Hindlimb muscle (tissue), 1 donor: ENCODE data around the gene PAQR5. TPM values are rescaled to one million over a fixed set of nuclear protein-coding genes. Genes with fewer than 3 reads are reported as not detected.
A peak's percentile ranks its signal among the peaks of the same experiment; 100 is the strongest.
"Not testable (repeated sequence)": the region's sequence is repeated elsewhere in the genome, so short reads cannot be mapped to it uniquely, and the experiment has no call there.

Source experiments
- DNase-seq: peaks from one replicate; pipeline ENCODE4 v3.0.0-alpha.2; 2013
- polyA plus RNA-seq: library from polyadenylated mRNA; unstranded; fragments of 120-200 nt; gene quantifications from one replicate; pipeline ENCODE4 v1.2.1, GENCODE V29; 2013; ENCODE audit not compliant: insufficient read length

PAQR5 gene
- polyA plus RNA-seq, 1 donor: 0.72 TPM

DNA sequence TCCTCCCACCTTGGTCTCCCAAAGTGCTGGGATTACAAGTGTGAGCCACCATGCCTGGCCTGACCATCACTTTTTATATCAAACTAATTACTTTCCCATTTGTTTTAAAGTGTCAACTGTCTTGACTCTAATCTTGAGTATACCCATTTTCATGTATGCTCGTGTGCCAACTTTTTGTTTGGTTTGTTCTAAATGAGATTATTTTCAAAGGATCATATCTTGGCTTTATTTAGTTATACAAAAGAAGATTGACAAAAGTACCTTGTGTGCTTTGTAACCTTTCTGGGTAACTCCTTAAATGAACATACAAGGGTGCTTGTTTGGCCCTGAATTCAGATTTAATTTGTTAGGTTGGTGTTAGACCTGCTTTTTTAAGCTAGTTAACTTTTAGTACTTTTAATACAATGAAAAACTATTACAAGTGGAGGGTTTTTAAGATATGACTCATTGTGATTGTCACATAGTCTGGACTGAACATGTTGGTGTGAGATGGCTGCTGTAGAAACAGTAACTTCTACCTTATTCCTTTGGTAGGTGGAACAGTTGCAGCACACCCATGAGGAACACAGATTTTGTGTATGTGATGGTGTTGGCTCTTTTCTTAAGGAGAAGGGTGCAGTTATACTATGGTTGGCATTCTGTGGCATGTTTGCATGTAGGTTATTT, 126.2 kb downstream of the PAQR5 start:
- no peak for DNase-seq

DNA sequence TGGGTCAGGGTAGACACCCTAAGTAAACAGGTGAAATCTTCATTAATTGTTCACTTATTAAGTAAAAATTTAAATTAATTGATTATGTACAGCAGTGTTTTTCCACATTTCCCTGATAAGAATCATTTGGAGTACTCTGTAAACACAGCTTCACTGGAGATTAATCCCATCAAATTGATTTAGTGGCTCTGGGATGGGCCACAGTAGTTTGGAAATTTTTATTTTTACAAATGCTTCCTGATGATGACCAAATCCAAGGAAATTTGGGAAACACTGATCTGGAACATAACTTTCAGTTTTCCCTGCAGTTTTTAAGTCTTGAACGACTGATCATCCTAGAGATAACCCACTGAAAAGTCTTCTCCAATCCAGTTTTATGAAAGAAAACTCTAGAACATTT, 135.1 kb downstream of the PAQR5 start:
- no peak for DNase-seq

DNA sequence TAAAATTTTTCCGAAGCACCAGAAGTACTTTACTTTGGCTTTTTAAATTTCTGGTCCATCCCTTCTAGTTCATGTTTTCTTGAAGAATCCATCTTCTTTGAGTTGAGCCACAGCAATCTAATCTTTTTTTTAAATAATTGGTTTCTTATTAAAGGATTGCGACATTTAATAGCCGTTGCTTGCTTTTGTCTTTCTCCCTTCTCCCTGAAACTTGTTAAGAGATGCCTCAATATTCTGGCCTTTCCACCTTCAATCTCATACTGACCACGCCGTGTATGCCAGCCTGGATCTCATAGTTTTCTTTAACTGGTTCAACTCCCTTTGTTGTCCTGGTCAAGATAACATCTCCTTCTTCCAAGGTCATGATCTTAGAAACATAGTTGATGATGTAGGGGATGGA, 135.5 kb downstream of the PAQR5 start:
- no peak for DNase-seq

DNA sequence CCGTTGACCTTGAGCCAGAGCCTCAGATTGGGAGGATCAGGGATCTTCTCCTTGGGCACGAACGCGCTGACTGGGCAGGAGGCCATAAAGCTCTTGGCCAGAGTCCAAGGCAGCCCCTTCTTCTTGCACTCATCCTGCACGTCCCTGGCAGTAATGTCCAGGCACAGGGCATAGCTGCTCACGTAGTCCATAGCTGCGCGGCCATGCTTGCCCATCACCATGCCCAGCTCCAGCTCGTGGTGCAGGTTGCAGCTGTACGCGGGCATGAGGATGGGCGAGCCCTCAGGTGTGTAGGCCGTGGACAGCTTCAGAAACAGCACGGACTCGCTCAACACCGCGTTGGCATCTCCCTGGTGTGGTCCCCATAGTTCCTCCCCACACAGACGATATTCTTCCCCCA, 136.0 kb downstream of the PAQR5 start:
- DNase-seq: no peak

DNA sequence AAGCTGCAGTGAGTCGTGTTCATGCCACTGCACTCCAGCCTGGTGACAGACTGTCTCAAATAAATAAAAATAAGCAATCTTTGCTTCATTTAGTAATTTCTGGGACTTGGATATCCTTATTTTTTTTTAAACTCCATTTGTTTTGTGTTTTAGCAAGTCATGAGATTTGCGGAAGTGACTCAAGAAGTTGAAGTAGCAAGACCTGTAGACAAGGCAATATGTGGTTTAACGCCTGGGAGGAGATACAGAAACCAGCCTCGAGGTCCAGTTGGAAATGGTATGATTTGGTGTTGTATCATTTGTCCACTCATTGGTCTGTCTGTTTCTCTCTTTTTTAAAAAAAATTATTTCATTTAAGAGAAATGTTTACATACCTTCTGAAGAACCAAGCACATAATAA, 137.3 kb downstream of the PAQR5 start:
- no peak for DNase-seq

GRCh38 chr15:69436951-69437350, 138.2 kb downstream of the PAQR5 start:
- DNase-seq: no peak

DNA sequence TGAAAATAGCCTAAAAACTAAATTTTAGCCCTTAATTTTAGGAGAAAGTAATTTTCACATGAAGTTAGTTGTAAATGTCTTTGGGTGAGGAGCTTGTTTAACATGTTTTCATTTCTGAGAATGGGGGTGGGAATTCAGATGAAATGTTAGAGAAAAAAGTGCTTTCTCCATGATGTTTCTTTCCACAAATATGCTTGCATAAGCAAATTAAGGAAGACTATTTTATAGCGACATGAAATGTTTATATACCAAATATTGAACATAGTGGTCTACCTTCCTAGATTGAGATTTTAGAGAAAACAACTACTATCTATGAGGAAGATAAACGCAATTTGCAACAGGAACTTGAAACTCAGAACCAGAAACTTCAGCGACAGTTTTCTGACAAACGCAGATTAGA, 140.9 kb downstream of the PAQR5 start:
- DNase-seq: no peak

DNA sequence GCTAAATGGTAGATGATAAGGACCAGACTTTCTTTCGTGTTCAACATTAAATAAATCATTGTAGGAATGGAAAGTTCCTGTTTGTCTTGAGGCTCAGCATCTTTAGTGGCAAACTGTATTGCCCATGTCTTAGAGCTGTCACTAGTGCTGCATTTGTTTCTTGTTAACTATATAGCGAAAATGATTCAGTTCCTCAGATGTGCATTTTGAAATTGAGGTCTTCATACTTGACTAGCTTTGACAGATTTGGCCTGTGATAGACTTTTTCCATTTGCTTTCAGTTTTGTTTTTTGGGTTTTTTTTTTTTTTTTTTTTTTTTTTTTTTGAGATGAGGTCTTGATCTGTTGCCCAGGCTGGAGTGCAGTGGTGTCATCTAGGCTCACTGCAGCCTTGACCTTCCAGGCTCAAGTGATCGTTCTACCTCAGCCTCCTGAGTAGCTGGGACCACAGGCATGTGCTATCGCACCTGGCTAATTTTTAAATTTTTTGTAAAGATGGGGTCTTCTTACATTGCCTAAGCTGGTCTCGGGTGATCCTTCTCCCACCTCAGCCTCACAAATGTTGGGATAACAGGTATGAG, 144.4 kb downstream of the PAQR5 start:
- DNase-seq: no peak

DNA sequence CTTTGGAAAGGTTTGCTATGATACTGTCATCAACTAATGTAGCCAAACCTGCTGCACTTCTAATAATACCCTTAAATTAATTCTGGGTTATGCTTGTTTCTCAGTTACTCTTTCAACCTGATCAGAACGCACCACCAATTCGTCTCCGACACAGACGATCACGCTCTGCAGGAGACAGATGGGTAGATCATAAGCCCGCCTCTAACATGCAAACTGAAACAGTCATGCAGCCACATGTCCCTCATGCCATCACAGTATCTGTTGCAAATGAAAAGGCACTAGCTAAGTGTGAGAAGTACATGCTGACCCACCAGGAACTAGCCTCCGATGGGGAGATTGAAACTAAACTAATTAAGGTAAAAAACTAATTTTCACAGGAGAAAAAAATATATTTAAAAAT, 146.0 kb downstream of the PAQR5 start:
- DNase-seq: no peak

DNA sequence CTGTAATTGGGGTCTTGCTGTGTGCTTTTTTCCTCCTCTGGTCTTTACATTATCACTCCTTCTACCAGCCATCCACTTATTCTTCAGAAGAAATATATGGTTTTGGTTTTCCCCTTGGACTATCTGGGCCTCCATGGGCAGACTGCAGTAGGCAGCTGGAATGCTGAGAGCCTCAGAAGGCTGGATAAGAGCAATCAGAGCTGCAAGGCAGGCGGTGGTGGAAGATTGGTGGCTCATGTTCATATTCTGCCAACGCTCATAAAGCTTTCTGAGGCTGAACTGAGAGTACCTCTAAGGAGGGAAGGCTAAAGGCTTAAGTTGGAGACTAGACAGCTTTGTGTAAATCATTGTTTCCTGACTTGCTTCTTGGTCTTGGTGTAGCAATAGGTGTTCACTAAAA, 148.2 kb downstream of the PAQR5 start:
- no peak for DNase-seq

GRCh38 chr15:69450221-69450620, 151.5 kb downstream of the PAQR5 start:
- DNase-seq: not testable (repeated sequence)

DNA sequence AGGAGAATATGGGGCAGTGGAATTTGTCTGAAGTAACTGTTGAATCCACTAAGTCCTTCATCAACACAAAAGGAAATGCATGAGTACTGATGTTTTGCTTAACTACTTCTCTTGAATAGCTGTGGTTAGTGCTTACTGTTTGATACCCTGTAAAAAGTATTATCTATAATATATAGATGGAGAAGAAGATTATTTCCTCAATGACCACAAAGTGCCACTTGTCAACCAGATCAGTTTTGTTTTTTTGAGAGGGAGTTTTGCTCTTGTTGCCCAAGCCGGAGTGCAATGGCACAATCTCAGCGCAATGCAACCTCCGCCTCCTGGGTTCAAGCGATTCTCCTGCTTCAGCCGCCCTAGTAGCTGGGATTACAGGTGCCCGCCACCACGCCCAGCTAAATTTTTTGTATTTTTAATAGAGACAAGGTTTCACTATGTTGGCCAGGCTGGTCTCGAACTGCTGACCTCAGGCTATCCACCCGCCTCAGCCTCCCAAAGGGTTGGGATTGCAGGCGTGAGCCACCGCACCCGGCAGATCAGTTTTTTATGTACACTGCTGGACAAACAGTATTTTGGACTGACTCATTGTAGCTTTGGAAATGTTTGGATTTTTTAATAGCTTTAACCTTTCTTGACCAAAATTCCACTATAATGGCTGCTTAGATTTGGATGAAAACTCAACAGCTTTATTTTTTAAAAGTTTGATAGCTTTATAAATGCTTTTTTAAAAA, 152.4 kb downstream of the PAQR5 start:
- no peak for DNase-seq

DNA sequence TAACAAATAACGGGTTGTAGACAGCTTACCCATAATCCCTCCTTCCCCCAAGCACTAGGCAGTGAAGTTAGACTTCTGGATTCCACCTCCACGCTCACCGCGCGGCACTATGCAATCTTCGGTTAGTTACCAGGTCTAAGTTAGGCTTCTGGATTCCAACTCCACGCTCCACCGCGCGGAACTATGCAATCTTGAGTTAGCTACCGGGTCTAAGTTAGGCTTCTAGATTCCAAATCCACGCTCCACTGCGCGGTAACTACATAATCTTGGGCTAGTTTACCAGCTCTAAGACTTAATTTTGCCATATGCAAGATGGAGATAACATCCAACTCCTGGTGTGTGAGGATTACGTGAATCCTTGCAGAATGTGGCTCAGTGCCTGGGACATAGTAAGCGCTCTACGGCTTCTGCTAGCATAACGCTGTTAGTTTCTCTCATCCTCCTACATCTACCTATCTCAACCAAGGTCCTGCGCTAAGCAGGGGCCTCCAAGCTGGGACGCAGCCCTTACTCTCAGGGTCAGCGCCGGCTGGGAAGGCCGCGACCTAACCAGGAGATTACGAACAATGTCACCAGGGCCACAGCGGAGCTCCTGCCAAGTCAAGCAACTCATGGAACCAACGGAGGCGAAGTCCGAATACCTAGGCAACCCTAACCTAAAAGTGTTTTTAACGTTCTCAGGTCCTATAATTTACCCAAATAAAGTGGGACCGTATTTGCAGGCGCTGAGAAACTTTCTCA, 153.4 kb downstream of the PAQR5 start:
- DNase-seq: peak; percentile 59

DNA sequence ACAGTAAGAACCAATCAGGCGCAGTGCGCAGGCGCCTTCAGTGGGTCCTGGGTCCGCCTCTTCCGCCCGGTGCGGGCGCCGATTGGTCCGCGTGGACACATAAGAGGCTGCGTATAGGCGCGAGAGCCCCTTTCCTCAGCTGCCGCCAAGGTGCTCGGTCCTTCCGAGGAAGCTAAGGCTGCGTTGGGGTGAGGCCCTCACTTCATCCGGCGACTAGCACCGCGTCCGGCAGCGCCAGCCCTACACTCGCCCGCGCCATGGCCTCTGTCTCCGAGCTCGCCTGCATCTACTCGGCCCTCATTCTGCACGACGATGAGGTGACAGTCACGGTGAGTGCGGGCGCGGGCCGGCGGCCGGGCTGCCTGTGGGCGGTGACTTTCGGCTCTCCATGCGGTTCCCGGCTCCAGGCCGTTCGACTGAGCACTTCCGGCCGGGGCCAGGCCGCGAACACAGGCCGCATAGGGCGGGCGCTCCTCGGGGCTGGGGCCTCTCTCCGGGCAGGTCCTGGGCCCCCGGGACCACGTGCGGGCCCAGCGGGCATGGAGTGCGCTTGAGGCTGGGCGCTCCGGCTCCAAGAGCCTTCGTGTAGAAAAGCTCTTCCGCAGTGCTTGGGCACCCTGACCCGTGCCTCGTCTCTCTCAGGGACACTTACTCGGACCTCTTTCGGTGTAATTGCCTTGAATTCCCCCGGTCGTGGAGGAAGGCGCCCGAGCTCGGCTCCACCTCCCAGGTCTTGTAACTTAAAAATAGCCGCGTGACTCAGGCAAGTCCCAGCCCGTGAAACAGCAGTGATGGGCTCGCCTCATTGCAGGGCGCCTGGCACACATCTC, 154.2 kb downstream of the PAQR5 start, which contains the start of gene RPLP1:
RPLP1 (plus strand) TSS at position 127 of the 830 bp plus-strand sequence; CDS start at position 258, 131 bp downstream.
- peak; percentile 97 for DNase-seq

DNA sequence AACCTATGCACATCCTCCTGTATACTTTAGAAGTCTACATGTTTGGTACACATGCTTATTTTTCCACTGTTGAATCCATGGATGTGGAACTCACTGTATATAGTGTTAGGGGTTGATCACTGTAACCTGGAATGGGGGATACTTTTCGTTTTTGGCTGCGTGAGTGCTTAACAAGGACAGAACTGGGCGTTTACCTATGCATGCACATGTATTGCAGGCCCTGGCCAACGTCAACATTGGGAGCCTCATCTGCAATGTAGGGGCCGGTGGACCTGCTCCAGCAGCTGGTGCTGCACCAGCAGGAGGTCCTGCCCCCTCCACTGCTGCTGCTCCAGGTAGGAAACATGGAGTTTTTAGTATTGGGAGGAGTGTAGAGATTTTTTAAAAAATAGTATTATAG, 156.2 kb downstream of the PAQR5 start:
- no peak for DNase-seq

DNA sequence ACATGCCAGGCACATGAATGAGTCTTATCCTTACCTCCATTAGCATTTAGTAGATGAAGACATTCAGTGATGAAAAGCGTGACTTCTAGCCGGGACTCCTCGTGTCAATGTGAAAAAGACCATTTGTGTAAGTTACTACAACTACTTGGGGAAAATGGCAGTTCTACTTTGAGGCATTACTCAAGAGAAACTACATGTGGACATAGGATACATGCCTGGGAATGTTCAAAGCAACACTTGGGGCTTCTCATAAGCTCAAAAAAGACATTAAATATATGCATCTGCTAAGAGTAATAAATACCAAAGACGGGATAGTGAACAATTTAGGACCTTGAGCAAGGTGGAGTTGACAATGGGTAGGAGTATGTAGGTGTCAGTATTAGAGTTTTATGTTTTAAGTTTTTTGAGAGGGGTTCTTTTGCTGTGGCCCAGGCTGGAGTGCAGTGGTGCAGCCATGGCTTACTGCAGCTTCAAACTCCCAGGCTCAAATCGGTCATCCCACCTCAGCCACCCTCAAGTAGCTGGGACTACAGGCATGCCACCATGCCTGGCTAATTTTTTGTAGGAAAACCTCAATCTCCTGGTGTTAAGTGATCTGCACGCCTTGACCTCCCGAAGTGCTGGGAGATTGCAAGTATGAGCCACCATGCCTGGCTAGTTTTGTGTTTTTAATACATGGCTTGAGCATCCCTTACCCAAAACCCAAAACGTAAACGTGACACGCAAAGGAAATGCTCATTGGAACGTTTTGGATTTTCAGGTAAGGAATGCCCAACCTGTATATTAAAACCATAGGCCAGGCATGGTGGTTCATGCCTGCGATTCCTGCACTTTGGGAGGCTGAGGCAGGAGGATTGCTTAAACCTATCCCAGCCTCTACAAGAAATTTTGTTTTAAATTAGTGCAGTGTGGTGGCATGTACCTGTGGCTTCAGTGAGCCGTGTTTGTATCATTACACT, 157.8 kb downstream of the PAQR5 start:
- DNase-seq: no peak

Other genes with a start within 250 kb of the PAQR5 start
- 27.5 TPM for gene GLCE, start 138.3 kb upstream of the PAQR5 start, polyA plus RNA-seq
- gene KIF23, start 115.4 kb downstream of the PAQR5 start, polyA plus RNA-seq: 14.3 TPM
- 3,608 TPM for gene RPLP1, start 153.9 kb downstream of the PAQR5 start, polyA plus RNA-seq